K562 (cell line): ENCODE results near the gene SLC6A9. TPM values are rescaled to one million over a fixed set of nuclear protein-coding genes. Genes with fewer than 3 reads are reported as not detected.

Experiments
- ATAC-seq: fragments of 200-7000 bp; cut with Tn5 transposase; 3 replicates; pipeline ENCODE4 v1.9.1; 2020; ENCODE audit warnings: moderate library complexity
- BruUV-seq: library from RNA; stranded (reverse); fragments of 400-500 nt; replicated peaks from 2 replicates; lab custom pipeline; 2021; lab: Mats Ljungman, UMichigan
- CTCF ChIA-PET: fragments of 300-600 bp; formaldehyde crosslinking; extraction: SDS; loops from one replicate; lab custom pipeline; 2021; ENCODE audit warnings: low intra/inter-chr PET ratio; lab: Yijun Ruan, JAX
- POLR2A ChIA-PET: fragments of 300-600, 350-650 bp; sonication (Branson Sonifier 250); formaldehyde crosslinking; extraction: SDS; loops from one replicate; lab custom pipeline; 2021; ENCODE audit warnings: antibody characterized with exemption, inconsistent platforms; lab: Yijun Ruan, JAX
- DNase-seq, 4 experiments: peaks; one replicate each; pipeline versions ENCODE4 v3.0.0 to v3.0.0-alpha.2; 2011 to 2018; ENCODE audit warnings: low spot score in 3 of 4, mixed read lengths in 3 of 4; ENCODE audit errors: extremely low read depth in 1 of 4
- FAIRE-seq: peaks from 2 replicates; lab custom pipeline; 2011; peaks lifted over from hg19 to GRCh38; lab: Jason Lieb, UNC
- H2AFZ ChIP-seq: 2 replicates; pipeline ENCODE4 v1.6.0; 2011; ENCODE audit warnings: low read depth, low read length, control low read depth, inconsistent platforms
- H3K27ac ChIP-seq: fragments of 200-600 bp; 3 replicates; pipeline ENCODE4 v1.8.0; 2011; ENCODE audit warnings: low read depth, mild to moderate bottlenecking, control low read depth, inconsistent platforms, low read length, moderate library complexity, mixed read lengths; ENCODE audit errors: extremely low read depth
- H3K27me3 ChIP-seq, 2 experiments: fragments of 300-600 bp in 1 of 2; 2 replicates in 1 of 2; 3 replicates in 1 of 2; pipeline versions ENCODE4 v1.6.0 to v1.8.0; 2011; ENCODE audit warnings: inconsistent platforms in 2 of 2, low read length in 2 of 2, mild to moderate bottlenecking in 1 of 2, mixed read lengths in 1 of 2, moderate library complexity in 1 of 2; ENCODE audit not compliant: control insufficient read depth in 2 of 2, insufficient read depth in 2 of 2
- H3K36me3 ChIP-seq: fragments of 300-600 bp; 3 replicates; pipeline ENCODE4 v1.8.0; 2011; ENCODE audit warnings: mild to moderate bottlenecking, low read length, inconsistent platforms; ENCODE audit not compliant: control insufficient read depth, insufficient read depth
- H3K4me1 ChIP-seq, 2 experiments: fragments of 200-600 bp in 1 of 2; replicated peaks in 1 of 2; 2 replicates in 1 of 2; 3 replicates in 1 of 2; pipeline versions ENCODE4 v1.5.1 to v1.8.0; 2011; ENCODE audit warnings: inconsistent platforms in 2 of 2, low read length in 2 of 2, mild to moderate bottlenecking in 1 of 2, mixed read lengths in 1 of 2, moderate library complexity in 1 of 2; ENCODE audit not compliant: control insufficient read depth in 2 of 2, insufficient read depth in 2 of 2
- H3K4me2 ChIP-seq: 2 replicates; pipeline ENCODE4 v1.6.1; 2011; ENCODE audit warnings: low read length, control low read depth, inconsistent platforms, mixed read lengths; ENCODE audit not compliant: insufficient read depth
- H3K4me3 ChIP-seq: fragments of 200-600 bp; sonication (generic), shearing (Covaris generic); 2 replicates; pipeline ENCODE4 v1.5.1; 2016; ENCODE audit warnings: control low read depth, inconsistent platforms
- H3K79me2 ChIP-seq: fragments of 200-600 bp; 3 replicates; pipeline ENCODE4 v1.8.0; 2011; ENCODE audit warnings: low read length, inconsistent platforms; ENCODE audit not compliant: control insufficient read depth, insufficient read depth
- H3K9ac ChIP-seq, 2 experiments: 2 replicates each; pipeline versions ENCODE4 v1.6.0 to v1.6.1; 2011; ENCODE audit warnings: low read depth in 2 of 2, low read length in 2 of 2, control low read depth in 1 of 2, inconsistent platforms in 1 of 2, mild to moderate bottlenecking in 1 of 2, mixed read lengths in 1 of 2; ENCODE audit not compliant: insufficient read depth in 1 of 2
- H3K9me1 ChIP-seq: one replicate; pipeline ENCODE4 v1.6.0; 2011; ENCODE audit warnings: inconsistent platforms, mild to moderate bottlenecking, low read length, moderate library complexity; ENCODE audit not compliant: control insufficient read depth, insufficient read depth
- H3K9me3 ChIP-seq: replicated peaks from 2 replicates; pipeline ENCODE4 v1.5.1; 2011; ENCODE audit warnings: low read depth, low read length, inconsistent platforms; ENCODE audit not compliant: control insufficient read depth, insufficient read depth
- H4K20me1 ChIP-seq: replicated peaks from 2 replicates; pipeline ENCODE4 v1.6.1; 2011; ENCODE audit warnings: low read length, inconsistent platforms, mixed read lengths; ENCODE audit not compliant: control insufficient read depth, insufficient read depth
- CC2D1A ChIP-seq: fragments of 450-650 bp; IDR thresholded peaks from 2 replicates; pipeline ENCODE4 v1.6.1; 2017; ENCODE audit warnings: mild to moderate bottlenecking
- CCNT2 ChIP-seq: IDR thresholded peaks from 2 replicates; pipeline ENCODE4 v1.6.1; 2011; ENCODE audit warnings: borderline replicate concordance, low read depth, mild to moderate bottlenecking, moderate library complexity, mixed read lengths, low read length; ENCODE audit not compliant: insufficient read length; ENCODE audit errors: extremely low read depth
- CTBP1 ChIP-seq: fragments of 450-650 bp; IDR thresholded peaks from 2 replicates; pipeline ENCODE4 v1.6.1; 2016; ENCODE audit warnings: borderline replicate concordance
- ELK1 ChIP-seq: sonication (generic); formaldehyde crosslinking; IDR thresholded peaks from 2 replicates; pipeline ENCODE4 v1.8.1; 2022; ENCODE audit warnings: missing genetic modification reagents
- GTF2A2 ChIP-seq: IDR thresholded peaks from 2 replicates; pipeline ENCODE4 v1.6.1; 2016; ENCODE audit warnings: mild to moderate bottlenecking, missing genetic modification characterization, missing compliant biosample characterization
- HOMEZ ChIP-seq: fragments of 250-450 bp; sonication (Bioruptor Pico); IDR thresholded peaks from 2 replicates; pipeline ENCODE4 v1.4.0; 2020; ENCODE audit warnings: mild to moderate bottlenecking, moderate library complexity
- HOXB6 ChIP-seq: fragments of 250-450 bp; sonication (Bioruptor Pico); IDR thresholded peaks from 2 replicates; pipeline ENCODE4 v1.5.1; 2022; ENCODE audit warnings: mild to moderate bottlenecking, borderline replicate concordance
- NONO ChIP-seq, 2 experiments: fragments of 200-400 bp in 1 of 2; fragments of 450-650 bp in 1 of 2; formaldehyde crosslinking in 1 of 2; IDR thresholded peaks; 2 replicates each; pipeline ENCODE4 v1.6.1; 2017; ENCODE audit warnings: low read depth in 2 of 2, mild to moderate bottlenecking in 2 of 2, moderate library complexity in 2 of 2, low read length in 1 of 2
- NR4A1 ChIP-seq, 2 experiments: fragments of 250-450 bp in 1 of 2; fragments of 450-650 bp in 1 of 2; sonication (Bioruptor Pico) in 1 of 2; IDR thresholded peaks; 2 replicates each; pipeline versions ENCODE4 v1.4.0 to v1.6.1; 2016 to 2020; ENCODE audit warnings: mild to moderate bottlenecking in 2 of 2, missing compliant biosample characterization in 1 of 2, missing genetic modification characterization in 1 of 2, moderate library complexity in 1 of 2
- PKNOX1 ChIP-seq: fragments of 450-650 bp; IDR thresholded peaks from 2 replicates; pipeline ENCODE4 v1.6.1; 2016
- ZMIZ1 ChIP-seq, 2 experiments: fragments of 150-350 bp in 1 of 2; IDR thresholded peaks; 2 replicates each; pipeline ENCODE4 v1.6.1; 2012 to 2016; ENCODE audit warnings: low read depth in 2 of 2, low read length in 2 of 2, mild to moderate bottlenecking in 1 of 2, moderate library complexity in 1 of 2
- ZNF766 ChIP-seq: fragments of 200-800 bp; sonication (Bioruptor generic); conservative IDR thresholded peaks from 2 replicates; pipeline ENCODE4 v1.6.1; 2016; ENCODE audit warnings: missing genetic modification characterization, missing compliant biosample characterization
- WGBS: fragments of 100-300 bp; shearing (Covaris generic); methylation state at CpG from one replicate; pipeline ENCODE4 v1.1.6; 2016; ENCODE audit warnings: low coverage, mixed read lengths; ENCODE audit not compliant: insufficient coverage; ENCODE audit errors: missing lambda C conversion rate; 5-methylcytosine and 5-hydroxymethylcytosine counted together
- in situ Hi-C: fragments of 300-500 bp; cut with MboI; formaldehyde crosslinking; loops from 4 replicates; pipeline ENCODE4 v1.15.0; 2018; ENCODE audit warnings: inconsistent platforms, mixed read lengths
- intact Hi-C: fragments of 100-400 bp; cut with micrococcal nuclease; formaldehyde crosslinking; loops from 2 replicates; pipeline ENCODE4 v1.14.2; 2022
- polyA plus RNA-seq, 8 experiments: library from polyadenylated mRNA; depleted of rRNA in 4 of 8; stranded (reverse) in 5 of 8; unstranded in 3 of 8; fragments of >200 nt; fragmentation: Nextera tagmentation in 2 of 8; fragmentation: Illumina TruSeq in 1 of 8; extraction: Ambion mirVana in 2 of 8; extraction: Trizol in 1 of 8; gene quantifications; 2 replicates each; pipeline versions ENCODE4 v1.2.1 to v1.2.3, GENCODE V29; 2011 to 2014; ENCODE audit warnings: inconsistent platforms in 1 of 8, missing spikeins in 1 of 8
- total RNA-seq, 7 experiments: library from RNA; depleted of rRNA in 6 of 7; stranded (reverse); fragments of >200 nt in 6 of 7; fragmentation: Illumina TruSeq in 2 of 7; extraction: Trizol in 2 of 7; gene quantifications; 2 replicates each; pipeline versions ENCODE4 v1.2.1 to v1.2.3, GENCODE V29; 2011 to 2021; ENCODE audit warnings: low replicate concordance in 1 of 7

Gene SLC6A9
- total and polyA plus RNA-seq, 9 of the 15 experiments (the other 6 are each of a cell fraction or from before 2014, with no cell fraction given): 0.17 to 18.7 (median 2.9) TPM

- Histone ChIP-seq H3K9me3 (no peaks in the 10 kb centered on the region), H4K20me1 (peaks cover 24% of the 10 kb centered on the region), H3K36me3 (peaks cover 61% of the 10 kb centered on the region), H2AFZ (peak within 1 kb of the TSS; percentile 97), H3K9me1 (peaks cover 10% of the 10 kb centered on the region), H3K4me3 (peak within 1 kb of the TSS; percentile 87), H3K27ac (peak within 1 kb of the TSS; percentile 89), H3K79me2 (peaks cover 62% of the 10 kb centered on the region), H3K4me1 (peaks cover 41 to 67% of the 10 kb centered on the region in 2 experiments), H3K9ac (peak within 1 kb of the TSS; percentile 88 to 98), H3K4me2 (peak within 1 kb of the TSS; percentile 90), H3K27me3 (no peaks in the 10 kb centered on the region)
- under 1% methylated on average over 69 of the region's 93 CpGs for WGBS
- DNase-seq: peak; percentile 91 to 99 (median 95)
- FAIRE-seq: peak; percentile 92
- intact Hi-C loops: loop anchor here (1.0 to 2.0 kb wide), 2 partner anchors 16 to 28 kb away; partner anchors contain the start of genes CCDC24 and IPO13
- POLR2A ChIA-PET: interaction anchor here (0.5 to 2.1 kb wide), 17 partner anchors 12 to 818 kb away, joined by 3 to 7 read pairs (median 3); no protein-coding TSS in a partner anchor
- CTCF ChIA-PET: no interaction called here
- peak; percentile 87 for ATAC-seq
- BruUV-seq: no TSS peak
- in situ Hi-C loops: no loop called here
- TF ChIP-seq ZNF766 (CRISPR knock-in tag): peak; percentile 73; the same call in 1 of the 2 replicates
- TF ChIP-seq CCNT2: peak; percentile 95
- peak; percentile 33; the same call in 1 of the 2 replicates for TF ChIP-seq HOMEZ (CRISPR knock-in tag)
- no peak for TF ChIP-seq ELK1
- TF ChIP-seq HOXB6: no peak
- no peak; a peak in 1 of 4 replicates for TF ChIP-seq ZMIZ1 (IDR thresholded peaks at IDR 0.05; ENCODE audit: low read depth in 2 of 2, low read length in 2 of 2)
- peak in 1 of 2 experiments; percentile 33; a peak in 1 of 4 replicates for TF ChIP-seq NONO (IDR thresholded peaks at IDR 0.05; ENCODE audit: low read depth in 2 of 2, low read length in 1 of 2)
- no peak for TF ChIP-seq CC2D1A
- TF ChIP-seq PKNOX1: peak; percentile 51
- TF ChIP-seq GTF2A2 (tag): no peak
- TF ChIP-seq NR4A1 (CRISPR knock-in tag; IDR thresholded peaks at IDR 0.05): 0 out of 2 replicates have a peak, but pooled peaks have one; percentile 43
- TF ChIP-seq NR4A1 (tag; IDR thresholded peaks at IDR 0.05): no peak
- TF ChIP-seq CTBP1: peak; percentile 76
These were observed 56.6 kb downstream of the SLC6A9 start, which contains the start of gene ATP6V0B for GRCh38 chr1:43974443-43975248. Gene ATP6V0B, plus strand, starts transcription at chr1:43974960. Its CDS starts 81 bp downstream, at chr1:43975041.
